H54 (cell line): ENCODE results near the gene RNF215.

ENCODE experiments used
- DNase-seq: peaks from one replicate; pipeline ENCODE4 v3.0.0; 2011; ENCODE audit warnings: low spot score, mixed read lengths; ENCODE audit not compliant: insufficient read length
- FAIRE-seq: peaks from 3 replicates; lab custom pipeline; 2011; peaks lifted over from hg19 to GRCh38; lab: Jason Lieb, UNC
- POLR2A ChIP-seq: IDR thresholded peaks from 2 replicates; pipeline ENCODE4 v1.6.1; 2011; ENCODE audit warnings: low read depth, mild to moderate bottlenecking, low read length

RNF215 gene

GRCh38 chr22:30425327-30425615 lies 38.1 kb upstream of the RNF215 start:
- TF ChIP-seq POLR2A: no peak
- no peak for DNase-seq

GRCh38 chr22:30424534-30425326 lies 37.5 kb upstream of the RNF215 start:
- FAIRE-seq (no peak), DNase-seq (no peak)
- TF ChIP-seq POLR2A: no peak

More at GRCh38 chr22:30425327-30425615, 38.1 kb upstream of the RNF215 start:
- FAIRE-seq: no peak

- peak; percentile 27; the same call in 1 of the 2 replicates for TF ChIP-seq POLR2A
- DNase-seq (peak; percentile 72), FAIRE-seq (no peak)
Measured at GRCh38 chr22:30423959-30424533, 36.8 kb upstream of the RNF215 start.

- no peak for FAIRE-seq
- TF ChIP-seq POLR2A: peak; percentile 14; the same call in 1 of the 2 replicates
- no peak for DNase-seq
Measured at GRCh38 chr22:30423301-30423958, 36.2 kb upstream of the RNF215 start.

GRCh38 chr22:30422481-30423300 lies 35.5 kb upstream of the RNF215 start:
- no peak for TF ChIP-seq POLR2A
- FAIRE-seq (peak; percentile 61), DNase-seq (no peak)

GRCh38 chr22:30421695-30422480 lies 34.7 kb upstream of the RNF215 start:
- no peak for DNase-seq
- FAIRE-seq: no peak
- no peak for TF ChIP-seq POLR2A

GRCh38 chr22:30420347-30421125 lies 33.3 kb upstream of the RNF215 start:
- FAIRE-seq (peak; percentile 43), DNase-seq (no peak)
- TF ChIP-seq POLR2A: no peak

- DNase-seq (no peak), FAIRE-seq (no peak)
- no peak for TF ChIP-seq POLR2A
Measured at GRCh38 chr22:30416837-30417236, 29.6 kb upstream of the RNF215 start.

- TF ChIP-seq POLR2A: no peak
- DNase-seq (no peak), FAIRE-seq (no peak)
Measured at GRCh38 chr22:30416403-30416802, 29.2 kb upstream of the RNF215 start.

GRCh38 chr22:30414525-30415047 lies 27.4 kb upstream of the RNF215 start:
- FAIRE-seq (no peak), DNase-seq (no peak)
- TF ChIP-seq POLR2A: no peak

GRCh38 chr22:30413745-30414524 lies 26.7 kb upstream of the RNF215 start:
- FAIRE-seq (no peak), DNase-seq (no peak)
- no peak for TF ChIP-seq POLR2A
